ENCODE results near the gene HIPK1. TPM values are rescaled to one million over a fixed set of nuclear protein-coding genes. Genes with fewer than 3 reads are reported as not detected.
A peak's percentile ranks its signal among the peaks of the same experiment; 100 is the strongest.

The HIPK1 gene
- total RNA-seq, 4 donors from 2014 or later, result 48.3 to 63.9 (median 53.1) TPM

GRCh38 chr1:113935970-113936369 lies 6.8 kb downstream of the HIPK1 start:
- intact Hi-C loops (cut with DNase I; ENCODE audit: low total_unique reads), result no loop called here
- H3K4me1 ChIP-seq, result peaks cover 26 to 69% (median 29%) of the 10 kb centered on the region in 4 donors
- no peak overlapping the region for H3K4me3 ChIP-seq
- 80 to 89% methylated on average over 1 of the region's 1 CpG for WGBS, 2 donors (ENCODE audit: low coverage in 1 of 2)
- in situ Hi-C loops (cut with MboI; ENCODE audit: low pct_ligation_motif_present in 1 of 4, low pct_unique_long_range_greater_than_20kb in 1 of 4, low sequenced_read_pairs in 3 of 4), result loop anchor here in 1 of 4 donors (25.0 kb wide), 1 partner anchor 99 kb away; no protein-coding TSS in a partner anchor
- no peak for DNase-seq
- no peaks in the 10 kb centered on the region for H3K27me3 ChIP-seq
- no peaks in the 10 kb centered on the region for H3K9me3 ChIP-seq
- peaks cover 0 to 3% (median 0%) of the 10 kb centered on the region in 4 donors for H3K36me3 ChIP-seq
- TF ChIP-seq EP300 (IDR thresholded peaks at IDR 0.05; ENCODE audit: low read depth) (no peak), POLR2AphosphoS5 (IDR thresholded peaks at IDR 0.05) (no peak), POLR2A (IDR thresholded peaks at IDR 0.05) (no peak)
- TF ChIP-seq, protein P1, sequence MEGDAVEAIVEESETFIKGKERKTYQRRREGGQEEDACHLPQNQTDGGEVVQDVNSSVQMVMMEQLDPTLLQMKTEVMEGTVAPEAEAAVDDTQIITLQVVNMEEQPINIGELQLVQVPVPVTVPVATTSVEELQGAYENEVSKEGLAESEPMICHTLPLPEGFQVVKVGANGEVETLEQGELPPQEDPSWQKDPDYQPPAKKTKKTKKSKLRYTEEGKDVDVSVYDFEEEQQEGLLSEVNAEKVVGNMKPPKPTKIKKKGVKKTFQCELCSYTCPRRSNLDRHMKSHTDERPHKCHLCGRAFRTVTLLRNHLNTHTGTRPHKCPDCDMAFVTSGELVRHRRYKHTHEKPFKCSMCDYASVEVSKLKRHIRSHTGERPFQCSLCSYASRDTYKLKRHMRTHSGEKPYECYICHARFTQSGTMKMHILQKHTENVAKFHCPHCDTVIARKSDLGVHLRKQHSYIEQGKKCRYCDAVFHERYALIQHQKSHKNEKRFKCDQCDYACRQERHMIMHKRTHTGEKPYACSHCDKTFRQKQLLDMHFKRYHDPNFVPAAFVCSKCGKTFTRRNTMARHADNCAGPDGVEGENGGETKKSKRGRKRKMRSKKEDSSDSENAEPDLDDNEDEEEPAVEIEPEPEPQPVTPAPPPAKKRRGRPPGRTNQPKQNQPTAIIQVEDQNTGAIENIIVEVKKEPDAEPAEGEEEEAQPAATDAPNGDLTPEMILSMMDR (IDR thresholded peaks at IDR 0.05), result no peak
- no peak overlapping the region for H3K27ac ChIP-seq

DNA sequence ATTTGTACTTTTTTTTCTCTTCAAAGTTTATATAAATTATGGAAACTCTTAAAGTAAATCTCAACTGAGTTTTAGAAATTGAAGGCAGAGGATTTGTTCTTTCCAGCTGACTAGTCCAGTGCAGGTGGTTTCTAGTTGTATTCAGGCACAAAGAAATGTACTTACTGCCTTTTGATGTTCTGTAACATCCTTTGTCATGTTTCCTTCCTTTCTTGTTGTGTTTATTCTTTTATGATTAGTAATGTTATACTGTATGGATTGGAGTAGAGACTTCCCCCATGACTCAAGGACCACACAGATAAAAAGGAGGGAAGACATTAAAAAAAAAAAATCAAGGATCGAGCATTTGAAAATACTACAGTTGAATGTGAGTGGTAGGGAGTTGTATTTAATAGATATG lies 8.0 kb downstream of the HIPK1 start:
- Histone ChIP-seq H3K27ac (no peak overlapping the region), H3K27me3 (no peaks in the 10 kb centered on the region), H3K9me3 (no peaks in the 10 kb centered on the region), H3K36me3 (peaks cover 0 to 13% (median 0%) of the 10 kb centered on the region in 4 donors), H3K4me3 (no peak overlapping the region), H3K4me1 (peaks cover 15 to 57% (median 21%) of the 10 kb centered on the region in 4 donors)
- 65 to 80% methylated on average over 1 of the region's 1 CpG for WGBS, 2 donors (ENCODE audit: low coverage in 1 of 2)
- intact Hi-C loops (cut with DNase I; ENCODE audit: low total_unique reads), result no loop called here
- TF ChIP-seq POLR2A (IDR thresholded peaks at IDR 0.05), result no peak
- no peak for TF ChIP-seq POLR2AphosphoS5 (IDR thresholded peaks at IDR 0.05)
- TF ChIP-seq EP300 (IDR thresholded peaks at IDR 0.05; ENCODE audit: low read depth), result no peak
- TF ChIP-seq, protein P1 (IDR thresholded peaks at IDR 0.05), result no peak
- in situ Hi-C loops (cut with MboI; ENCODE audit: low pct_ligation_motif_present in 1 of 4, low pct_unique_long_range_greater_than_20kb in 1 of 4, low sequenced_read_pairs in 3 of 4), result loop anchor here in 1 of 4 donors (25.0 kb wide), 1 partner anchor 100 kb away; no protein-coding TSS in a partner anchor
- DNase-seq, result no peak

DNA sequence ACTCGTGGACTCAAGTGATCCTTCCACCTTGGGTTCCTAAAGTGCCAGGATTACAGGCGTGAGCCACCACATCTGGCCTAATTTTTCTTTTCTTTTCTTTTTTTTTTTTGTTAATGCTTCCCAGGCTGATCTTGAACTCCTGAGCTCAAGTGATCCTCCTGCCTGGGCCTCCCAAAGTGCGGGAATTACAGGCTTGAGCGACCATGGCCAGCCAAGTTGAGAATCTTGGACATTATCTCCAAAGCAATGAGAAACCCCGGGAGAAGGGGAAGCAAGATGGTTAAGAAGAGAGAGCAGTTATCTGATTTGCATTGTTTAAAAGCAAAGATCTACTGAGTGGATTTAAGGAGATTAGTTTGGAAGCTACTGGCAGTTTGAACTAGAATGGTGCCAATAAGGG lies 9.1 kb downstream of the HIPK1 start:
- no peak overlapping the region for H3K27ac ChIP-seq
- in situ Hi-C loops (cut with MboI; ENCODE audit: low pct_ligation_motif_present in 1 of 4, low pct_unique_long_range_greater_than_20kb in 1 of 4, low sequenced_read_pairs in 3 of 4), result loop anchor here in 1 of 4 donors (25.0 kb wide), 1 partner anchor 101 kb away; no protein-coding TSS in a partner anchor
- WGBS, 2 donors (ENCODE audit: low coverage in 1 of 2), result 72 to 89% methylated on average over 3 to 5 of the region's 5 CpGs
- intact Hi-C loops (cut with DNase I; ENCODE audit: low total_unique reads), result no loop called here
- H3K4me1 ChIP-seq, result peaks cover 4 to 51% (median 13%) of the 10 kb centered on the region in 4 donors
- no peaks in the 10 kb centered on the region for H3K27me3 ChIP-seq
- TF ChIP-seq POLR2A (IDR thresholded peaks at IDR 0.05) (no peak), EP300 (IDR thresholded peaks at IDR 0.05; ENCODE audit: low read depth) (no peak), POLR2AphosphoS5 (IDR thresholded peaks at IDR 0.05) (no peak)
- TF ChIP-seq, protein P1 (IDR thresholded peaks at IDR 0.05), result no peak
- H3K36me3 ChIP-seq, result peaks cover 0 to 15% (median 0%) of the 10 kb centered on the region in 4 donors
- H3K4me3 ChIP-seq, result no peak overlapping the region
- DNase-seq, result no peak
- H3K9me3 ChIP-seq, result no peaks in the 10 kb centered on the region

- Histone ChIP-seq H3K27me3 (no peaks in the 10 kb centered on the region), H3K9me3 (no peaks in the 10 kb centered on the region), H3K4me1 (peaks cover under 1 to 41% (median 6%) of the 10 kb centered on the region in 4 donors), H3K27ac (no peak overlapping the region), H3K4me3 (no peak overlapping the region), H3K36me3 (peaks cover 0 to 15% (median 0%) of the 10 kb centered on the region in 4 donors)
- peak; percentile 14 for DNase-seq
- WGBS, 2 donors (ENCODE audit: low coverage in 1 of 2), result 77 to 86% methylated on average over 7 to 16 of the region's 16 CpGs
- in situ Hi-C loops (cut with MboI; ENCODE audit: low pct_ligation_motif_present in 1 of 4, low pct_unique_long_range_greater_than_20kb in 1 of 4, low sequenced_read_pairs in 3 of 4) (loop anchor here in 1 of 4 donors (25.0 kb wide), 1 partner anchor 103 kb away; no protein-coding TSS in a partner anchor), intact Hi-C loops (cut with DNase I; ENCODE audit: low total_unique reads) (loop anchor here (5.0 kb wide), 1 partner anchor 38 kb away; the partner anchor contains the start of gene AP4B1)
- TF ChIP-seq POLR2AphosphoS5 (IDR thresholded peaks at IDR 0.05) (no peak), EP300 (IDR thresholded peaks at IDR 0.05; ENCODE audit: low read depth) (no peak), POLR2A (IDR thresholded peaks at IDR 0.05) (no peak)
- TF ChIP-seq, protein P1 (IDR thresholded peaks at IDR 0.05), result no peak
Observed at GRCh38 chr1:113940365-113941244, 11.5 kb downstream of the HIPK1 start.

All from transverse colon (tissue), 4 donors.